T-cell (primary cell): ENCODE measurements around the gene TNC. TPM values are rescaled to one million over a fixed set of nuclear protein-coding genes. Genes with fewer than 3 reads are reported as not detected.

Experiments
- ATAC-seq, 4 experiments: fragments of 200-7000 bp in 3 of 4; fragments of 150-1000 bp in 1 of 4; cut with Tn5 transposase; replicated peaks in 1 of 4; 1 replicate in 3 of 4; 2 replicates in 1 of 4; pipeline ENCODE4 v1.10.0; 2021; ENCODE audit warnings: moderate library complexity in 3 of 4, mild to moderate bottlenecking in 2 of 4, moderate number of reproducible peaks in 1 of 4
- CTCF ChIA-PET, 2 donors: fragments of 300-600 bp; sonication (Branson Sonifier 250); formaldehyde crosslinking; loops; one replicate each; lab custom pipeline; 2022; ENCODE audit warnings: antibody characterized with exemption in 2 of 2; lab: Charles Lee
- POLR2A ChIA-PET, 2 donors: fragments of 300-600 bp; sonication (Branson Sonifier 250); formaldehyde crosslinking; loops; one replicate each; lab custom pipeline; 2022; ENCODE audit warnings: antibody characterized with exemption in 2 of 2; lab: Charles Lee
- DNase-seq, 35 experiments: peaks; one replicate each; pipeline versions ENCODE4 v3.0.0 to v3.0.0-alpha.2; 2013 to 2023
- H3K27ac ChIP-seq: one replicate; pipeline ENCODE4 v1.5.1; 2013; ENCODE audit warnings: low read length
- H3K27me3 ChIP-seq, 2 experiments: replicated peaks in 1 of 2; 1 replicate in 1 of 2; 2 replicates in 1 of 2; pipeline versions ENCODE4 v1.6.1 to v1.7.0; 2013; ENCODE audit warnings: low read length in 1 of 2, mixed read lengths in 1 of 2; ENCODE audit not compliant: control insufficient read depth in 2 of 2, insufficient read depth in 2 of 2; ENCODE audit errors: extremely low read depth in 1 of 2
- H3K36me3 ChIP-seq, 2 donors: 1 replicate in 1 of 2; 2 replicates in 1 of 2; pipeline versions ENCODE4 v1.6.1 to v1.7.0; 2013; ENCODE audit warnings: low read length in 1 of 2; ENCODE audit not compliant: control insufficient read depth in 2 of 2, insufficient read depth in 1 of 2; ENCODE audit errors: extremely low read depth in 1 of 2
- H3K4me1 ChIP-seq, 2 experiments: 1 replicate in 1 of 2; 2 replicates in 1 of 2; pipeline versions ENCODE4 v1.6.1 to v1.7.0; 2013; ENCODE audit warnings: low read length in 2 of 2, mixed read lengths in 1 of 2; ENCODE audit not compliant: insufficient read depth in 2 of 2, control insufficient read depth in 1 of 2; ENCODE audit errors: extremely low read depth in 1 of 2
- H3K4me3 ChIP-seq, 2 donors: 1 replicate in 1 of 2; 2 replicates in 1 of 2; pipeline versions ENCODE4 v1.5.1 to v1.7.0; 2013; ENCODE audit warnings: mild to moderate bottlenecking in 2 of 2, low read length in 1 of 2, moderate library complexity in 1 of 2; ENCODE audit not compliant: control insufficient read depth in 1 of 2; ENCODE audit errors: extremely low read depth in 1 of 2
- H3K9me3 ChIP-seq: 2 replicates; pipeline ENCODE4 v1.7.0; 2013
- H3K27ac Mint-ChIP-seq, 2 donors: one replicate each; pipeline ENCODE4 v1.8.0; 2020 to 2021; ENCODE audit warnings: mild to moderate bottlenecking in 2 of 2, mixed read lengths in 2 of 2
- H3K27me3 Mint-ChIP-seq, 2 donors: one replicate each; pipeline ENCODE4 v1.8.0; 2021 to 2022; ENCODE audit warnings: mixed read lengths in 2 of 2
- H3K36me3 Mint-ChIP-seq: one replicate; pipeline ENCODE4 v1.8.0; 2021; ENCODE audit warnings: mixed read lengths
- H3K4me1 Mint-ChIP-seq, 3 donors: one replicate each; pipeline ENCODE4 v1.8.0; 2020 to 2022; ENCODE audit warnings: mixed read lengths in 3 of 3, mild to moderate bottlenecking in 1 of 3
- H3K4me3 Mint-ChIP-seq, 3 donors: one replicate each; pipeline ENCODE4 v1.8.0; 2020 to 2022; ENCODE audit warnings: mild to moderate bottlenecking in 3 of 3, mixed read lengths in 3 of 3, moderate library complexity in 3 of 3
- H3K9me3 Mint-ChIP-seq, 3 donors: one replicate each; pipeline ENCODE4 v1.8.0; 2020 to 2022; ENCODE audit warnings: mixed read lengths in 3 of 3
- WGBS: methylation state at CpG from one replicate; pipeline ENCODE4 v1.1.5; 2013; ENCODE audit warnings: missing lambda C conversion rate; ENCODE audit not compliant: insufficient coverage; 5-methylcytosine and 5-hydroxymethylcytosine counted together
- total RNA-seq, 35 experiments: library from RNA in 6 of 35; stranded (reverse) in 6 of 35; fragments of 120-200 nt in 1 of 35; gene quantifications; one replicate each; pipeline versions ENCODE4 v1.2.1 to v1.2.4 and lab custom pipeline; 2013 to 2026

Gene TNC
- total RNA-seq, 5 donors from 2014 or later (not counting 1 experiment from before 2014, with no cell fraction given) = 0.16 to 0.29 (median 0.20) TPM; not detected in 2

GRCh38 chr9:115013998-115014397 lies 104.0 kb downstream of the TNC start:
- Mint-ChIP-seq H3K9me3 (no peaks in the 10 kb centered on the region), H3K27me3 (peaks cover 0 to 7% of the 10 kb centered on the region in 2 donors), H3K4me3 (no peak overlapping the region), H3K27ac (peak overlapping the region in 1 of 2 donors; percentile 28), H3K4me1 (peaks cover 17 to 19% (median 18%) of the 10 kb centered on the region in 3 donors), H3K36me3 (no peaks in the 10 kb centered on the region)
- no CpG with 5 or more reads among the region's 3 CpGs for WGBS
- ChIA-PET CTCF (interaction anchor here (0.6 to 4.0 kb wide), 30 partner anchors 18 to 697 kb away, joined by 3 to 34 read pairs (median 4); partner anchors contain the start of gene TEX48 (in 1 of the 2)), POLR2A (interaction anchor here in 1 of 2 donors (0.5 to 0.6 kb wide), 3 partner anchors 85 to 338 kb away, joined by 3 to 13 read pairs (median 3); no protein-coding TSS in a partner anchor)
- Histone ChIP-seq H3K9me3 (no peaks in the 10 kb centered on the region), H3K27ac (no peak overlapping the region), H3K4me3 (no peak overlapping the region), H3K27me3 (peaks cover 0 to 4% of the 10 kb centered on the region in 2 experiments), H3K36me3 (no peaks in the 10 kb centered on the region), H3K4me1 (peaks cover 0 to 5% of the 10 kb centered on the region in 2 experiments)
- ATAC-seq (peak; percentile 80 to 91 (median 88)), DNase-seq (peak; percentile 55 to 88 (median 74))

GRCh38 chr9:115012486-115012885 lies 105.5 kb downstream of the TNC start:
- Histone ChIP-seq H3K4me1 (peaks cover 0 to 5% of the 10 kb centered on the region in 2 experiments), H3K9me3 (no peaks in the 10 kb centered on the region), H3K4me3 (no peak overlapping the region), H3K27me3 (peaks cover 0 to 4% of the 10 kb centered on the region in 2 experiments), H3K36me3 (no peaks in the 10 kb centered on the region), H3K27ac (no peak overlapping the region)
- H3K9me3 Mint-ChIP-seq = no peaks in the 10 kb centered on the region
- H3K27ac Mint-ChIP-seq = peak overlapping the region in 1 of 2 donors; percentile 1
- H3K4me3 Mint-ChIP-seq = no peak overlapping the region
- WGBS = 100% methylated on average over 1 of the region's 3 CpGs
- ATAC-seq (no peak), DNase-seq (no peak)
- H3K36me3 Mint-ChIP-seq = no peaks in the 10 kb centered on the region
- peaks cover 19 to 27% (median 24%) of the 10 kb centered on the region in 3 donors for H3K4me1 Mint-ChIP-seq
- POLR2A ChIA-PET = no interaction called here
- peaks cover 0 to 7% of the 10 kb centered on the region in 2 donors for H3K27me3 Mint-ChIP-seq
- CTCF ChIA-PET = interaction anchor here (0.6 to 2.1 kb wide), 8 partner anchors 105 to 338 kb away, joined by 3 to 9 read pairs (median 4); partner anchors contain the start of gene TEX48 (in 1 of the 2)

GRCh38 chr9:115010874-115011273 lies 107.1 kb downstream of the TNC start:
- no peak overlapping the region for H3K4me3 ChIP-seq
- no peak overlapping the region for H3K27ac ChIP-seq
- H3K27me3 ChIP-seq = peaks cover 0 to 4% of the 10 kb centered on the region in 2 experiments
- POLR2A ChIA-PET = interaction anchor here in 1 of 2 donors (0.6 kb wide), 1 partner anchor 1444 kb away, joined by 5 read pairs; no protein-coding TSS in a partner anchor
- peaks cover 19 to 37% (median 28%) of the 10 kb centered on the region in 3 donors for H3K4me1 Mint-ChIP-seq
- DNase-seq = no peak
- no peak overlapping the region for H3K27ac Mint-ChIP-seq
- H3K4me1 ChIP-seq = peaks cover 0 to 8% of the 10 kb centered on the region in 2 experiments
- 100% methylated on average over 1 of the region's 3 CpGs for WGBS
- H3K27me3 Mint-ChIP-seq = peaks cover 0 to 2% of the 10 kb centered on the region in 2 donors
- no peaks in the 10 kb centered on the region for H3K9me3 Mint-ChIP-seq
- no peak overlapping the region for H3K4me3 Mint-ChIP-seq
- no peaks in the 10 kb centered on the region for H3K36me3 Mint-ChIP-seq
- ATAC-seq = no peak
- CTCF ChIA-PET = interaction anchor here (0.5 to 2.1 kb wide), 6 partner anchors 41 to 330 kb away, joined by 4 to 9 read pairs (median 5); no protein-coding TSS in a partner anchor
- H3K36me3 ChIP-seq = no peaks in the 10 kb centered on the region
- no peaks in the 10 kb centered on the region for H3K9me3 ChIP-seq

GRCh38 chr9:115008536-115009270 lies 109.3 kb downstream of the TNC start:
- Histone ChIP-seq H3K36me3 (no peaks in the 10 kb centered on the region), H3K9me3 (no peaks in the 10 kb centered on the region), H3K4me3 (no peak overlapping the region), H3K27ac (no peak overlapping the region), H3K27me3 (no peaks in the 10 kb centered on the region), H3K4me1 (peaks cover 0 to 4% of the 10 kb centered on the region in 2 experiments)
- no peak for ATAC-seq
- H3K27me3 Mint-ChIP-seq = no peaks in the 10 kb centered on the region
- no peak overlapping the region for H3K4me3 Mint-ChIP-seq
- no peak for DNase-seq
- POLR2A ChIA-PET = interaction anchor here in 1 of 2 donors (0.7 kb wide), 1 partner anchor 144 kb away, joined by 3 read pairs; no protein-coding TSS in a partner anchor
- H3K4me1 Mint-ChIP-seq = peaks cover 14 to 35% (median 21%) of the 10 kb centered on the region in 3 donors
- 77% methylated on average over 3 of the region's 7 CpGs for WGBS
- H3K27ac Mint-ChIP-seq = no peak overlapping the region
- H3K36me3 Mint-ChIP-seq = no peaks in the 10 kb centered on the region
- H3K9me3 Mint-ChIP-seq = no peaks in the 10 kb centered on the region
- CTCF ChIA-PET = interaction anchor here in 1 of 2 donors (0.7 to 0.9 kb wide), 2 partner anchors 268 to 414 kb away, joined by 3 to 5 read pairs; no protein-coding TSS in a partner anchor

- Histone ChIP-seq H3K36me3 (no peaks in the 10 kb centered on the region), H3K9me3 (no peaks in the 10 kb centered on the region), H3K27ac (no peak overlapping the region), H3K27me3 (no peaks in the 10 kb centered on the region), H3K4me3 (no peak overlapping the region), H3K4me1 (peaks cover 0 to 3% of the 10 kb centered on the region in 2 experiments)
- ATAC-seq = peak in 1 of 4 experiments; percentile 72
- POLR2A ChIA-PET = no interaction called here
- Mint-ChIP-seq H3K27me3 (no peaks in the 10 kb centered on the region), H3K4me3 (no peak overlapping the region), H3K4me1 (peaks cover 14 to 31% (median 19%) of the 10 kb centered on the region in 3 donors), H3K36me3 (no peaks in the 10 kb centered on the region), H3K27ac (no peak overlapping the region), H3K9me3 (no peaks in the 10 kb centered on the region)
- 71% methylated on average over 1 of the region's 3 CpGs for WGBS
- no peak for DNase-seq
- CTCF ChIA-PET = interaction anchor here in 1 of 2 donors (1.3 kb wide), 1 partner anchor 327 kb away, joined by 3 read pairs; no protein-coding TSS in a partner anchor
Observed at GRCh38 chr9:115006660-115007059, 111.3 kb downstream of the TNC start.

GRCh38 chr9:115005322-115005721 lies 112.6 kb downstream of the TNC start:
- Mint-ChIP-seq H3K27me3 (peaks cover 0 to 4% of the 10 kb centered on the region in 2 donors), H3K4me1 (peaks cover 12 to 34% (median 20%) of the 10 kb centered on the region in 3 donors), H3K9me3 (no peaks in the 10 kb centered on the region), H3K4me3 (no peak overlapping the region), H3K36me3 (no peaks in the 10 kb centered on the region), H3K27ac (no peak overlapping the region)
- Histone ChIP-seq H3K4me3 (no peak overlapping the region), H3K9me3 (no peaks in the 10 kb centered on the region), H3K4me1 (peaks cover 0 to 3% of the 10 kb centered on the region in 2 experiments), H3K27me3 (no peaks in the 10 kb centered on the region), H3K27ac (no peak overlapping the region), H3K36me3 (no peaks in the 10 kb centered on the region)
- ChIA-PET POLR2A (interaction anchor here in 1 of 2 donors (0.6 kb wide), 1 partner anchor 26 kb away, joined by 7 read pairs; no protein-coding TSS in a partner anchor), CTCF (interaction anchor here in 1 of 2 donors (1.2 to 1.4 kb wide), 2 partner anchors 61 to 324 kb away, joined by 3 to 4 read pairs; no protein-coding TSS in a partner anchor)
- no peak for ATAC-seq
- DNase-seq = no peak
- WGBS = 100% methylated on average over 3 of the region's 4 CpGs
